HG02943 (cell line): Measurements from ENCODE around the gene TLCD5.

Experiments used
- ATAC-seq: cut with Tn5 transposase; IDR thresholded peaks from one replicate; pipeline ENCODE4 v1.9.1; 2021; ENCODE audit warnings: mild to moderate bottlenecking, low read depth, moderate library complexity; ENCODE audit not compliant: unreplicated experiment

Gene TLCD5

DNA sequence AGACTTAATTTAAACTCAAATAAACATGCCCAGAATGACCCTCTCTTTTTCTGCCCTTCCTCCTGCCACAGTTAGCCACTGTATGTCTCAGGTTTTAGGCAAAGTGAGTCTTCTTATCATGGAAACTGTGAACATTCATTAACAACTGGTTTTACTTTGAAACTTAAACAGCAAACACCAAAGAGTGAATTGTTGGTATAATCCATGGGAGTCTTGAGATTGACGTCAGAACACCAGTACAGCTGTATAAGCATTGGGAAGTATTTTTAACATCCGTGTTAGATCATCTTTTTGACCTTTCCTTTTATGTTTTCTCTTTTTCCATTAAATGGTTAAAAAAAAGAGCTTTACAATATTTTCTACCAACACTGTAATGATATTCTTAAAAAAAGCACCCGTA, 50.0 kb downstream of the TLCD5 start:
- ATAC-seq = no peak

DNA sequence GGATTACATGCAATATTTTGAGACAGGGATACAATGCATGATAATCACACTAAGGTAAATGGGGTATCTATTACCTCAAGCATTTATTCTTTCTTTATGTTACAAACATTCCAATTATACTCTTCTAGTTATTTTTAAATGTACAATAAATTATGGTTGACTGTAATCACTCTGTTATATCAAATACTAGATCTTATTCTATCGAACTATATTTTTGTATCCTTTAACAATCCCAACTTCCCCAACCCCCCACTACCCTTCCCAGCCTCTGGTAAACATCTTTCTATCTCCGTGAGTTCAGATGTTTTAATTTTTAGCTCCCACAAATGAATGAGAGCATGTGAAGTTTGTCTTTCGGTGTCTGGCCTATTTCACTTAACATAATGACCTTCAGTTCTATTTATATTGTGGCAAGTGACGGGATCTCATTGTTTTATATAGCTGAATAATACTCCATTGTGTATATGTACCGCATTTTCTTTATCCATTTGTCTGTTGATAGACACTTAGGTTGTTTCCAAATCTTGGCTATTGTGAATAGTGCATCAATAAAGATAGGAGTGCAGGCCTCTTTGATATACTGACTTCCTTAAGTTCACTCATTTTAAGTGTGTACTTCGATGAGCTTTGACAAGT, 51.6 kb downstream of the TLCD5 start:
- no peak for ATAC-seq

DNA sequence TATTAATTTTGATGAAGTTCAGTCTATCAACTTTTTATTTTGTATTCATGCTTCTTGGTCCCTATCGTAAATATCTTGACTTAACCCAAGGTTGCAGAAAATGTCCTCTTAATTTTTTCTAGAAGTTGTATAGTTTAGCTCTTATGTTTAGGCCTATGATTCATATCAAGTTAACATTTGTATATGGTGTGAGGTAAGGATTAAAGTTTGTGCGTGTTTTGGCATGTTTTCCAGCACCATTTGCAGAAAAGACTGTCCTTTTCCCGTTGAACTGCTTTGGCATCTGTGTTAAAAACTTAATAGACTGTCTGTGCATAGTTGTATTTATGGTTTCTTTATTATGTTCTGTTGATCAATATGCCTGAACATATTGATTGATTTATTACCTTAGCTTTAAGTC, 53.4 kb downstream of the TLCD5 start:
- ATAC-seq = no peak

GRCh38 chr11:120381401-120381800, 56.3 kb downstream of the TLCD5 start:
- ATAC-seq = no peak
